ENCODE results near the gene WFDC1.

Gene WFDC1

GRCh38 chr16:84314373-84314772, 19.7 kb downstream of the WFDC1 start:
- H3K27ac ChIP-seq (ENCODE audit: insufficient read depth, low read depth, low read length, poor library complexity, severe bottlenecking) = no peak overlapping the region
- no peaks in the 10 kb centered on the region for H3K4me1 ChIP-seq (ENCODE audit: control insufficient read depth, insufficient read depth, low read length)
- WGBS, 2 experiments = 86% methylated on average over 6 of the region's 6 CpGs
- peaks cover 9% of the 10 kb centered on the region for H3K27me3 ChIP-seq (ENCODE audit: control insufficient read depth, insufficient read depth, low read length, poor library complexity, severe bottlenecking)
- H3K4me3 ChIP-seq (ENCODE audit: insufficient read depth, low read depth, low read length) = no peak overlapping the region
- no peaks in the 10 kb centered on the region for H3K36me3 ChIP-seq (ENCODE audit: control insufficient read depth, insufficient read depth, low read length)
- H3K9me3 ChIP-seq (ENCODE audit: control insufficient read depth, low read length) = no peaks in the 10 kb centered on the region

- no peaks in the 10 kb centered on the region for H3K9me3 ChIP-seq (ENCODE audit: control insufficient read depth, low read length)
- WGBS, 2 experiments = 82 to 87% methylated on average over 4 of the region's 4 CpGs
These were observed 20.1 kb downstream of the WFDC1 start for GRCh38 chr16:84314814-84315213.

GRCh38 chr16:84315422-84315821, 20.7 kb downstream of the WFDC1 start:
- Histone ChIP-seq H3K9me3 (ENCODE audit: control insufficient read depth, low read length) (no peaks in the 10 kb centered on the region), H3K36me3 (ENCODE audit: control insufficient read depth, insufficient read depth, low read length) (no peaks in the 10 kb centered on the region), H3K27ac (ENCODE audit: insufficient read depth, low read depth, low read length, poor library complexity, severe bottlenecking) (no peak overlapping the region), H3K4me1 (ENCODE audit: control insufficient read depth, insufficient read depth, low read length) (no peaks in the 10 kb centered on the region), H3K4me3 (ENCODE audit: insufficient read depth, low read depth, low read length) (no peak overlapping the region), H3K27me3 (ENCODE audit: control insufficient read depth, insufficient read depth, low read length, poor library complexity, severe bottlenecking) (peaks cover 9% of the 10 kb centered on the region)
- WGBS, 2 experiments = 77 to 87% methylated on average over 5 of the region's 5 CpGs

More at GRCh38 chr16:84314814-84315213, 20.1 kb downstream of the WFDC1 start:
- Histone ChIP-seq H3K4me3 (ENCODE audit: insufficient read depth, low read depth, low read length) (no peak overlapping the region), H3K27me3 (ENCODE audit: control insufficient read depth, insufficient read depth, low read length, poor library complexity, severe bottlenecking) (peaks cover 9% of the 10 kb centered on the region), H3K4me1 (ENCODE audit: control insufficient read depth, insufficient read depth, low read length) (no peaks in the 10 kb centered on the region), H3K27ac (ENCODE audit: insufficient read depth, low read depth, low read length, poor library complexity, severe bottlenecking) (no peak overlapping the region), H3K36me3 (ENCODE audit: control insufficient read depth, insufficient read depth, low read length) (no peaks in the 10 kb centered on the region)

GRCh38 chr16:84318091-84318975, 23.7 kb downstream of the WFDC1 start:
- H3K4me1 ChIP-seq (ENCODE audit: control insufficient read depth, insufficient read depth, low read length) = no peaks in the 10 kb centered on the region
- 81% methylated on average over 19 of the region's 19 CpGs for WGBS, 2 experiments
- H3K27me3 ChIP-seq (ENCODE audit: control insufficient read depth, insufficient read depth, low read length, poor library complexity, severe bottlenecking) = no peaks in the 10 kb centered on the region
- H3K9me3 ChIP-seq (ENCODE audit: control insufficient read depth, low read length) = no peaks in the 10 kb centered on the region
- no peak overlapping the region for H3K27ac ChIP-seq (ENCODE audit: insufficient read depth, low read depth, low read length, poor library complexity, severe bottlenecking)
- H3K36me3 ChIP-seq (ENCODE audit: control insufficient read depth, insufficient read depth, low read length) = no peaks in the 10 kb centered on the region
- H3K4me3 ChIP-seq (ENCODE audit: insufficient read depth, low read depth, low read length) = no peak overlapping the region

GRCh38 chr16:84319146-84319760, 24.6 kb downstream of the WFDC1 start:
- Histone ChIP-seq H3K36me3 (ENCODE audit: control insufficient read depth, insufficient read depth, low read length) (no peaks in the 10 kb centered on the region), H3K4me3 (ENCODE audit: insufficient read depth, low read depth, low read length) (no peak overlapping the region), H3K4me1 (ENCODE audit: control insufficient read depth, insufficient read depth, low read length) (no peaks in the 10 kb centered on the region), H3K27ac (ENCODE audit: insufficient read depth, low read depth, low read length, poor library complexity, severe bottlenecking) (no peak overlapping the region), H3K27me3 (ENCODE audit: control insufficient read depth, insufficient read depth, low read length, poor library complexity, severe bottlenecking) (no peaks in the 10 kb centered on the region), H3K9me3 (ENCODE audit: control insufficient read depth, low read length) (no peaks in the 10 kb centered on the region)
- 93 to 94% methylated on average over 24 of the region's 24 CpGs for whole genome bisulfite sequencing, 2 experiments

- WGBS, 2 experiments = 93% methylated on average over 5 of the region's 5 CpGs
- Histone ChIP-seq H3K4me1 (ENCODE audit: control insufficient read depth, insufficient read depth, low read length) (no peaks in the 10 kb centered on the region), H3K36me3 (ENCODE audit: control insufficient read depth, insufficient read depth, low read length) (no peaks in the 10 kb centered on the region), H3K4me3 (ENCODE audit: insufficient read depth, low read depth, low read length) (no peak overlapping the region), H3K27me3 (ENCODE audit: control insufficient read depth, insufficient read depth, low read length, poor library complexity, severe bottlenecking) (no peaks in the 10 kb centered on the region), H3K9me3 (ENCODE audit: control insufficient read depth, low read length) (no peaks in the 10 kb centered on the region), H3K27ac (ENCODE audit: insufficient read depth, low read depth, low read length, poor library complexity, severe bottlenecking) (no peak overlapping the region)
These were observed 25.8 kb downstream of the WFDC1 start for GRCh38 chr16:84320511-84320910.

GRCh38 chr16:84321932-84322331, 27.3 kb downstream of the WFDC1 start:
- no peak overlapping the region for H3K27ac ChIP-seq (ENCODE audit: insufficient read depth, low read depth, low read length, poor library complexity, severe bottlenecking)
- H3K4me3 ChIP-seq (ENCODE audit: insufficient read depth, low read depth, low read length) = no peak overlapping the region
- WGBS, 2 experiments = 76 to 79% methylated on average over 4 of the region's 4 CpGs
- H3K27me3 ChIP-seq (ENCODE audit: control insufficient read depth, insufficient read depth, low read length, poor library complexity, severe bottlenecking) = no peaks in the 10 kb centered on the region
- no peaks in the 10 kb centered on the region for H3K4me1 ChIP-seq (ENCODE audit: control insufficient read depth, insufficient read depth, low read length)
- no peaks in the 10 kb centered on the region for H3K36me3 ChIP-seq (ENCODE audit: control insufficient read depth, insufficient read depth, low read length)
- no peaks in the 10 kb centered on the region for H3K9me3 ChIP-seq (ENCODE audit: control insufficient read depth, low read length)

- H3K36me3 ChIP-seq (ENCODE audit: control insufficient read depth, insufficient read depth, low read length) = no peaks in the 10 kb centered on the region
- no peaks in the 10 kb centered on the region for H3K9me3 ChIP-seq (ENCODE audit: control insufficient read depth, low read length)
- no peak overlapping the region for H3K27ac ChIP-seq (ENCODE audit: insufficient read depth, low read depth, low read length, poor library complexity, severe bottlenecking)
- H3K4me1 ChIP-seq (ENCODE audit: control insufficient read depth, insufficient read depth, low read length) = no peaks in the 10 kb centered on the region
- no peaks in the 10 kb centered on the region for H3K27me3 ChIP-seq (ENCODE audit: control insufficient read depth, insufficient read depth, low read length, poor library complexity, severe bottlenecking)
- H3K4me3 ChIP-seq (ENCODE audit: insufficient read depth, low read depth, low read length) = no peak overlapping the region
- WGBS, 2 experiments = 94 to 97% methylated on average over 4 of the region's 4 CpGs
These were observed 28.1 kb downstream of the WFDC1 start for GRCh38 chr16:84322749-84323148.

GRCh38 chr16:84323606-84324005, 28.9 kb downstream of the WFDC1 start:
- no peak overlapping the region for H3K4me3 ChIP-seq (ENCODE audit: insufficient read depth, low read depth, low read length)
- no peaks in the 10 kb centered on the region for H3K36me3 ChIP-seq (ENCODE audit: control insufficient read depth, insufficient read depth, low read length)
- H3K9me3 ChIP-seq (ENCODE audit: control insufficient read depth, low read length) = no peaks in the 10 kb centered on the region
- H3K4me1 ChIP-seq (ENCODE audit: control insufficient read depth, insufficient read depth, low read length) = no peaks in the 10 kb centered on the region
- H3K27me3 ChIP-seq (ENCODE audit: control insufficient read depth, insufficient read depth, low read length, poor library complexity, severe bottlenecking) = no peaks in the 10 kb centered on the region
- no peak overlapping the region for H3K27ac ChIP-seq (ENCODE audit: insufficient read depth, low read depth, low read length, poor library complexity, severe bottlenecking)
- WGBS, 2 experiments = 94 to 95% methylated on average over 7 of the region's 7 CpGs

- Histone ChIP-seq H3K9me3 (ENCODE audit: control insufficient read depth, low read length) (no peaks in the 10 kb centered on the region), H3K4me1 (ENCODE audit: control insufficient read depth, insufficient read depth, low read length) (peaks cover 5% of the 10 kb centered on the region), H3K4me3 (ENCODE audit: insufficient read depth, low read depth, low read length) (no peak overlapping the region), H3K27me3 (ENCODE audit: control insufficient read depth, insufficient read depth, low read length, poor library complexity, severe bottlenecking) (no peaks in the 10 kb centered on the region), H3K27ac (ENCODE audit: insufficient read depth, low read depth, low read length, poor library complexity, severe bottlenecking) (no peak overlapping the region), H3K36me3 (ENCODE audit: control insufficient read depth, insufficient read depth, low read length) (no peaks in the 10 kb centered on the region)
- 45 to 46% methylated on average over 2 of the region's 2 CpGs for WGBS, 2 experiments
These were observed 30.0 kb downstream of the WFDC1 start for GRCh38 chr16:84324434-84325262.

All from ectodermal cell (in vitro differentiated cells).